NT2/D1 (cell line): Measurements from ENCODE around the gene AFMID.
A peak's percentile ranks its signal among the peaks of the same experiment; 100 is the strongest.

ENCODE experiments used
- DNase-seq: peaks from one replicate; pipeline ENCODE4 v3.0.0-alpha.2; 2011; ENCODE audit warnings: low read depth, low spot score
- H3K27me3 ChIP-seq: 2 replicates; pipeline ENCODE4 v1.6.0; 2011; ENCODE audit warnings: mild to moderate bottlenecking; ENCODE audit not compliant: insufficient read length, insufficient read depth
- H3K36me3 ChIP-seq: 2 replicates; pipeline ENCODE4 v1.6.1; 2011; ENCODE audit warnings: mild to moderate bottlenecking, low read length, mixed read lengths; ENCODE audit not compliant: insufficient read depth, insufficient read length
- H3K4me1 ChIP-seq: 2 replicates; pipeline ENCODE4 v1.5.1; 2011; ENCODE audit not compliant: insufficient read depth, insufficient read length
- H3K4me3 ChIP-seq: 2 replicates; pipeline ENCODE4 v1.5.1; 2011; ENCODE audit warnings: low read depth; ENCODE audit not compliant: insufficient read length
- H3K9ac ChIP-seq: 2 replicates; pipeline ENCODE4 v1.6.0; 2011; ENCODE audit warnings: low read depth; ENCODE audit not compliant: insufficient read length
- H3K9me3 ChIP-seq: 2 replicates; pipeline ENCODE4 v1.5.1; 2011; ENCODE audit warnings: mild to moderate bottlenecking, low read length; ENCODE audit not compliant: insufficient read depth
- SUZ12 ChIP-seq: IDR thresholded peaks from 2 replicates; pipeline ENCODE4 v1.6.1; 2011; ENCODE audit not compliant: insufficient read length, insufficient read depth; ENCODE audit errors: extremely low read depth
- YY1 ChIP-seq: IDR thresholded peaks from 2 replicates; pipeline ENCODE4 v1.6.1; 2011; ENCODE audit not compliant: insufficient read length, insufficient read depth
- ZNF274 ChIP-seq: IDR thresholded peaks from 2 replicates; pipeline ENCODE4 v1.6.1; 2011; ENCODE audit warnings: mild to moderate bottlenecking, low read depth, low read length

The AFMID gene

DNA sequence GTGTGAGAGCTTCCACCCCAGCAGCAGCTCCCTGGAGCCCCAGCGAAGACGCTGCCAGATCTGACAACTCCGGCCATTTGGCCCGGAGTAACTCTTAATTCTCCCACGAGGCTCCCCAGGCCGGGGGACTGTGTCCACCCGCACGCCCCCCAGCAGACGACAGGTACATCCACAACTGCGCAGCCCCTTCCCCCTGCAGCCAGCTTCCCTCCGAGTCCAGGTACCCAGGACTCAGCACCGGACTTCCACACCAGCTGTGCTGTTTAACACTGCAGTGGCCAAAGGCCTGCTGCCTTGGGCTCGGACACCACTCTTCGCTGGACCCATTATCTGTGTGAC is 11.6 kb upstream of the AFMID start:
- Histone ChIP-seq H3K36me3 (peaks cover 84% of the 10 kb centered on the region), H3K4me1 (peaks cover 37% of the 10 kb centered on the region), H3K9me3 (no peaks in the 10 kb centered on the region), H3K9ac (peak overlapping the region; percentile 26), H3K4me3 (no peak overlapping the region), H3K27me3 (no peaks in the 10 kb centered on the region)
- TF ChIP-seq SUZ12 (no peak), ZNF274 (no peak), YY1 (no peak)
- DNase-seq: no peak

DNA sequence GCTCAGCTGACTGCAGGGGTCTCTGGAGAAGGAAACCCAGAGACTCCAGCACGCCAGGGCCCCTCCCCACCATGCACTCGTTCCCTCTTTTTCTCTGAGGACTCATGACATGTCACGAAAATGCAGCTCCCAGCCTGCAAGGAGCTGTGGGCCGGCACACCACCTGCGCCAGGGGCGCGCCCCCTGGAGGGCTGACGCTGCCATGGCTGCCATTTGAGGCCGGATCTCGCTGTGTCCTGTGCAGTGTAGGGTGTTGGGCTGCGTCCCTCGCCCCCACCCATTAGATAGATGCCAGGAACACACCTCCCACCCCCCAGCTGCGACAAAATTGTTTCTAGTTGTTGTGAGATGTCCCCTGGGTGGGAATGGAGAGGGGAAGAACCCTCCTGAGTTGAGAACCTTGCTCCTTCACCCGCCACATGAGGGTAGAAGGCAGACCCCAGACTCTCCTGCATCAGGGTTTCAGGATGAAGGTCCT is 10.6 kb upstream of the AFMID start:
- no peaks in the 10 kb centered on the region for H3K27me3 ChIP-seq
- DNase-seq: peak; percentile 30
- peak overlapping the region; percentile 15 for H3K9ac ChIP-seq
- H3K9me3 ChIP-seq: no peaks in the 10 kb centered on the region
- TF ChIP-seq SUZ12 (no peak), ZNF274 (no peak), YY1 (no peak)
- peaks cover 31% of the 10 kb centered on the region for H3K4me1 ChIP-seq
- H3K36me3 ChIP-seq: peaks cover 84% of the 10 kb centered on the region
- no peak overlapping the region for H3K4me3 ChIP-seq

DNA sequence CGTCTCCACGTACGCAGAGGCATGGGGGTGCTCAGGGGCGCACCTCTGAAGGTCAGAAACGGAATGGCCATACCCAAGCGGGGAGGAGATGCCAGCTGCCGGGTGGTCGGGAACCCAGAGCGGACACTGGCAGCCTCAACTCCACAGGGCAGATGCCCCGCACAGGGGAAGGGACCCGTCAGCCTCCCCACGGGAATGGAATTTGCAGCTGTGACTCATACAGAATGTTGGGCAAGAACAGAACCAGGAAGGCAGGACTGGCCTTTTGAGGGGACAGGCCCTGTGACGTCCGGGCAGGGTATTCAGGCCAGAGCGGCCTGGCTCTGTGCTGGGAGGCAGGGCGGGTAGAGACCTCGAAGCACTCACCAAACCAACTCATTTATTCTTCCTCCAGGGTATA is 7.8 kb upstream of the AFMID start:
- no peak for TF ChIP-seq YY1
- TF ChIP-seq SUZ12: no peak
- TF ChIP-seq ZNF274: no peak
- H3K9me3 ChIP-seq: no peaks in the 10 kb centered on the region
- H3K36me3 ChIP-seq: peaks cover 89% of the 10 kb centered on the region
- H3K9ac ChIP-seq: peak overlapping the region; percentile 22
- H3K4me1 ChIP-seq: peaks cover 15% of the 10 kb centered on the region
- DNase-seq: no peak
- H3K27me3 ChIP-seq: no peaks in the 10 kb centered on the region
- no peak overlapping the region for H3K4me3 ChIP-seq

DNA sequence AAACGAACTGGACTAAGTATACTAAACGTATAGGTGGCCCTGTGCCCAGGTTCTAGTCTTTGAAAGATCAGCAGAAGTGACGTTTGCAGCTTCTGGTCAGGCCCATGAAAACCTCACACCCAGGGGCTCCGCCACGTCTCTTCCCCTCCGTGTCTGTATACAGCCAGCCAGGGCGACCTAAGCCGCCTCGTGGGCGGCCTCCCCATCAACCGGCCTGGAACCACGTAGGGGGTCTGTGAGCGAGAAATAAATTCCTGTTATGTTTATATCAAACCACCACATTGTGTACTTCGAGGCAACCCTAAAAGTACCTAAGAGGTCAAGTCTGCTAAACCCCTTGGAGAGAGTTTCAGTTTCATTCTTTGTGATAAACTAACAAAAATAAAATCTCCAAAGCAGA is 7.1 kb upstream of the AFMID start:
- Histone ChIP-seq H3K27me3 (no peaks in the 10 kb centered on the region), H3K4me1 (peaks cover 12% of the 10 kb centered on the region), H3K36me3 (peaks cover 89% of the 10 kb centered on the region), H3K9ac (no peak overlapping the region), H3K9me3 (no peaks in the 10 kb centered on the region), H3K4me3 (no peak overlapping the region)
- no peak for DNase-seq
- TF ChIP-seq ZNF274: no peak

DNA sequence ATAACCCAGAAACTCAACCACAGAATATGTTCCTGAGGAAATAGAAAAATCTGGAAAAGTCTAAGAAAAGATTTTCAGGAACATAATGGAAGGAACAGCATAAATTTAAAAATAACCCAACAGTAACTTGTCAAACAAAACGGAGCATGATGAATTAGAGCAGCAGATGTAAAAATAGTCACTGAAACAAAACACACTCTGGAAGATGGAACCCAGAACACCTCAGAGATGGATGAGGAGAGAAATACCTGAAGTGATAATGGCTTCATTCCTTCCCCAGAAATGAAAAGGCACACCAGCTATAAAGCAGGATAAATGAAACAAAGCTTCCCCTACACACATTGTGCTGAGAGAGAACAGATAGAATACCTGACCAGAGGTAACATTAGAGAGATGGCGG is 6.7 kb upstream of the AFMID start:
- H3K9me3 ChIP-seq: no peaks in the 10 kb centered on the region
- H3K4me1 ChIP-seq: peaks cover 10% of the 10 kb centered on the region
- no peak for DNase-seq
- no peak overlapping the region for H3K4me3 ChIP-seq
- H3K36me3 ChIP-seq: peaks cover 89% of the 10 kb centered on the region
- H3K27me3 ChIP-seq: no peaks in the 10 kb centered on the region
- TF ChIP-seq ZNF274 (no peak), SUZ12 (no peak), YY1 (no peak)
- H3K9ac ChIP-seq: no peak overlapping the region

DNA sequence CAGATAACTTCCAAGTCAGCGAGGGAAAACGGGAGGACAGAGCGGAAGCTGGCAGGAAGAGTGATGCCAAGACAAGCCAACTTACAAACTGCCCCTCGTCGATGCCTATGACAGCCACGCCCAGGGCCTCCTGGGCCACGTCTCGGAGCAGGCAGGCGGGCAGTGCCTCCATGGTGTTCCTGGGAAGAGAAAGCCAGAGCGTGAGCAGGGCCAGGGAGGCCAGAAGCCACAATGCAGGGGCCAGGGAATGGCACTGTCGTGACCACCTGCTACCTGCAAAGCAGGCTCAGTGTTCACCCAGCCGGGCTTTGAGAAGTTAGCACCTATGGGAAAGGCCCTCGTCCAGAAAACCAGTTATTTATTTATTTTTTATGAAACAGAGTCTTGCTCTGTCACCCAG is 4.7 kb upstream of the AFMID start:
- no peak overlapping the region for H3K4me3 ChIP-seq
- H3K9ac ChIP-seq: no peak overlapping the region
- H3K36me3 ChIP-seq: peaks cover 78% of the 10 kb centered on the region
- H3K4me1 ChIP-seq: peaks cover 8% of the 10 kb centered on the region
- DNase-seq: no peak
- no peaks in the 10 kb centered on the region for H3K27me3 ChIP-seq
- no peaks in the 10 kb centered on the region for H3K9me3 ChIP-seq
- TF ChIP-seq SUZ12: no peak
- no peak for TF ChIP-seq ZNF274
- TF ChIP-seq YY1: no peak

DNA sequence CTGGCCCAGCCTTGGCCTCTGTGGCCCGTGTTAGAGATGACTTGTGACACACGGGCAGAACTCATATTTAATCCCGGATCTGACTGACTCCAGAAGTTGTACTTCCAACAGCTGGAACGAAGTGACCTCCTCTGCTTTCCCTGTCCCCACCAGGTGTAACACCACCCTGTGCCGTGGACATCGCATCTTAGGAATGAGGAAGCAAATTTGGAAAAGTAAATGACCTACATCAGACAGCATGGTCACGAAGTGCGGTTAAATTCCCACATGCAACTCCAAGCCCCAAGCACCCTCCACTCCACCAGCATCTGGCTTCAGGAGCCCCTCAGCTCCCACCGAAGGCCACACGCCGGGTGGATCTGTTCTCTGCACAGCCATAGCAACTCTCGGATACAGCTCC is 3.2 kb upstream of the AFMID start:
- Histone ChIP-seq H3K27me3 (no peaks in the 10 kb centered on the region), H3K9ac (peak overlapping the region; percentile 34), H3K4me3 (peak overlapping the region; percentile 3), H3K4me1 (peaks cover 8% of the 10 kb centered on the region), H3K36me3 (peaks cover 68% of the 10 kb centered on the region), H3K9me3 (no peaks in the 10 kb centered on the region)
- no peak for DNase-seq
- TF ChIP-seq SUZ12: no peak
- TF ChIP-seq YY1: no peak
- TF ChIP-seq ZNF274: no peak

DNA sequence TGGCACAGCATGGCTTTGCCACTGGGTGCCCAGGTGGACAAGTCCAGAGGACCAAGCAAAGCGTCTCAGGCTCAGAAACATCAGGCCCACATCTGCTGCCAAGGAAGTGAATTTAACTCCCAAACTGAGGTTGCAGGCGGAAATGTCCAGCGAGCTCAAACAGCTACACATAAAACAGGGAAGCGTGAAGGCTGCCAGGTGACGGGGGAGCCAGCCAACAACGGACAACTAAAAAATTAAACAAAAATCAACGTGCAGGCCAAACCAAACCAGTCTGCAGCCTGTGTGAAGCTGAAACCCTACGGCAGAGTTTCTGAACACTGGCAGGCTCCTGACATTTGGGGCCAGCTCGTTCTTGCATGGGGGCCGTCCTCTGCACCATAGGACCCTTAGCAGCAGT is 2.8 kb upstream of the AFMID start:
- peaks cover 64% of the 10 kb centered on the region for H3K36me3 ChIP-seq
- no peak for TF ChIP-seq ZNF274
- no peak for TF ChIP-seq YY1
- TF ChIP-seq SUZ12: no peak

More for the DNA sequence above, 2.8 kb upstream of the AFMID start:
- Histone ChIP-seq H3K4me1 (peaks cover 8% of the 10 kb centered on the region), H3K9me3 (no peaks in the 10 kb centered on the region), H3K4me3 (peak overlapping the region; percentile 3), H3K27me3 (no peaks in the 10 kb centered on the region), H3K9ac (peak overlapping the region; percentile 69)
- DNase-seq: no peak
